ENCODE results near the gene MIPEP.

The MIPEP gene

DNA sequence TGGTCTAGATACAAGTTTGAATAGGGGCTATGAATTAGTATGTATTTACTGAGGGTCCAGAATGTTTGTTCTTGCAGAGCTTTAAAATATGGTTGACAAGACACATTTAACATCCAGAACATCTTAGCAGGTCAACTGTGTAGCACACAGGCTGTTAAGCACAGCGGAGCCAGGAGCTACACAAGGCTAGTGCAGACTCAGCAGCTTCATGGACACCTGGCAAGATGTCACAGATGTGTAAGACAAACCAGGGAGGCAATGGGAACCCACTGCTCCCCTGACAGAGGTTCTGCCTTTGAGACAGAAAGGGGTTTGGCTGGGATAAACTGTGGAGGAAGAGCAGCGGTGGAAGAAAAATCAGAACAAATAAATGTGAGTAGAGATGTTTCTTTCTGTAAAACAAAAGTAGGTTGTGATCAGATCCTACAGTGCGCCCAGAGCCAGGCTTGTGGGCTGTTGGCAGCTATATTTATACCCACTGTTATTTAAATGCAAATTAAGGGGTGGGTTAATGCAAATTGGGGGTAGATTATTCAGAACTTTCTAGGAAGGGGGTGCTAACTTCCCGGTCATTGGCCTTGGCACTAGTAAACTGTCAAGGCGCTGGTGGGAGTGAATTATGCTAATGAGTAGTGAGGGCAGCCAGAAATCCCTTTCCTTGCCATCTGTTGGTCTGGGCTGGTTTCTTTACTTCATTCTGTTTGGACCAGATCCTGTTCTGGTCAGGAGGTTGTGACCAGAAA, 33.0 kb downstream of the MIPEP start:
- no peak for DNase-seq (ENCODE audit: low read depth, low spot score)
- no peak overlapping the region for H3K27ac ChIP-seq

DNA sequence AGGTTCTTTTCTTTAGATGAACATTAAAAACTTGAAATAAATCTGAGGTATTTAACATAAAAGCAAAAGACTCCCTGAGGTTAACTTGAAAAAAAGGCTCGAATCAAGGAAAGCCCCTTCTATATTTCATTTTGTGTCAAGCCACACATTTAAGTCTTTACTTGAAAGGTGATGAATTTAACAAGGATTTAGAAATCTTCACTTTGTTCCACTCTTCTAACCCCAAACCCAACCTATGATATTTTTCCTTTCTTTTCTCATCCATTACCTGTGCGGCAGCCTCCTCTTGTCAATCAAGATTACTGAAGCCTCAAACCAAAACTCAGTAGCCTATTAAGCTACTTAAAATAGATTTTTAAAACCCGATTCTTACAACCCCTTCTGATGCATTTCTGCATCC, 33.8 kb downstream of the MIPEP start:
- no peak for DNase-seq (ENCODE audit: low read depth, low spot score)
- no peak overlapping the region for H3K27ac ChIP-seq

DNA sequence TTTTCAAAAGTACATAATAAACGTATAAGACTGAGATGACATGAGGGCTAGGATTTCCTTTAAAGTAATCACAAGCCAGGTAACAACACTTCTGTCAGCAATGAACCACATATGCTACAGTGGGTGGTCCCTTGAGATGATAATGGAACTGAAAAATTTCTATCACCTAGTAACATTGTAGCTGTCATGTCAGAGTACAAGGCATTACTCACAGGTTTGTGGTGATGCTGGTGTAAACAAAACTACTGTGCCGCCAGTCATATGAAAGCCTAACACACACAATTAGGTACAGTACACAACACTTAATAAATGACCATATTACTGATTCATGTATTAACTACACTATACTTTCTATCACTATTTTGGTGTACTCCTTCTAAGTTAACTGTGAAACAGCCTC, 36.8 kb downstream of the MIPEP start:
- H3K27ac ChIP-seq: no peak overlapping the region
- no peak for DNase-seq (ENCODE audit: low read depth, low spot score)

DNA sequence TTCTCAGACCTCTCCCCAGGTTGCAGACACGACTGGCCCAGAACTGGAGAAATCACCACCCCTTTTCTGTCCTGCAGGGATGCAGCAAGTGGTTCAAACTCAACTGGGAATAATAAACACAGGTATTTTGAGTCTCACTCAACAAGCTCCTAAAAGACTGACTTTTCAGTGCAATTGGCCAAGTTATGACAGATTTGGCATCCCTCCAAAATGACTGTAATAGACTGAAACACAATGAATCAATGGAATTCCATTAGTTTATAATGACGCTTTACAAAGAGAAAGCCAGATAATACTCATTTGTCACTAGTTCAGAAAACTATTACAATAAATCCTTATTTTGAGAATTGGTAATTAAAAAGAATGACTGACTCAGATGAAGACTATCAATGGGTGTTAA, 38.1 kb downstream of the MIPEP start:
- no peak for DNase-seq (ENCODE audit: low read depth, low spot score)
- H3K27ac ChIP-seq: no peak overlapping the region

DNA sequence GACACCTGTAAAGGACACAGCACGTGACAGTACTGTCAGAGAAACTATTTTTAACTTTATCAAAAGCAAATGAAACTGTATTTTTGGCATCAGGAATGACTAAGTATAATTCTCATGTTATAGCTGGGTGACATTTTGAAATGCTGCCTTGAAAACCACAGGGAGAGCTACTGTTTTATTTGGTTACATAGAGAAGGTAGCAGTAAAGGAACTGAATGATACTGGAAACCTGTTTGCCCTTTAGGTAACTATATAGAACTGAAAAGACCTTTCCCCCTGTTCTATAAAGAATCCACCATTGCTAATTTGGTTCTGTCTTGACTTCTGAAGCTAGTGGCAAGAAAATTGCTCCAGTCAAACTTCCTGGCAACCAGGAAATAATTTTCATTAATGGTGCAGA, 39.1 kb downstream of the MIPEP start:
- no peak for DNase-seq (ENCODE audit: low read depth, low spot score)
- H3K27ac ChIP-seq: no peak overlapping the region

DNA sequence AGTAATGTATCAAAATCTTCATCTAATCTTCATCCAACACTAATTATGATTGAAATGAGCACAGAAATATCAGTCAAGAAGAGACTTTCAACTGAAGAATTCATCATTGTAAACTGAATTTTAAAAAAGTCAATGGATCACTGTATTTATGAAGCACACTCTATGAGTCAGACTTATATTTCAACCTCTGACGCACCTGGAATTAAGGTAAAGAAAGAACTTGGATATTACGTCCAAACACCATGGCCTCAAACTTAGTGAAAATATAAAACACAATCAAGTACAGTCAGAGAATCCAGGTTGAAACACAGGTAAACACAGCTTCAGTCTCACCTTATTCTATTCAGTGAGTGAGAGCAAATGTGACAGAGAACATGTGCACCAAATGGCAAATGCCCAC, 39.5 kb downstream of the MIPEP start:
- no peak for DNase-seq (ENCODE audit: low read depth, low spot score)
- no peak overlapping the region for H3K27ac ChIP-seq

DNA sequence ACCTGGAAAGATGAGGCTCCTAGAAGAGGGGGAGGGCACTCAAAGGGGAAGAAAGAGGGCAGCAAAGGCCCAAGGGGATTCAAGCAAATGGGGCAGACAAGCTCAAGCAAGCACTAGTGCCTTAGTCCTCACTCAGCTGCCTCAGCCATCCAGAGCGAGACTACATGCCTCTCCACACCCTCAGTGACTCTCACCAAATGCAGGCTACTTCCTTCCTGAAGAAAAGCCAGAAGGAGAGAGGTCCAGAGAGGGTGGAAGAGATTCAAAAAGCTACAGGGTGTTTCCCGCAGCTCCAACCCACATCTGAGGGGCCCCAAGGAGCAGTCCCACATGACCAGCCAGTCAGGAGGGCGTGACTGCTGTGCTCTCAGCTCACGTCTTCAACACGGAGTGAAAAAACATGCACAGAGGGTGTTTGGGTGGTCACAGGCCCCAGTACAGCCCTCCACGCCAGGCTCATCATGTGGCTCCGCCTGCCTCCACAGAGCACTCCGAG, 40.5 kb downstream of the MIPEP start:
- H3K27ac ChIP-seq: no peak overlapping the region
- DNase-seq (ENCODE audit: low read depth, low spot score): no peak

DNA sequence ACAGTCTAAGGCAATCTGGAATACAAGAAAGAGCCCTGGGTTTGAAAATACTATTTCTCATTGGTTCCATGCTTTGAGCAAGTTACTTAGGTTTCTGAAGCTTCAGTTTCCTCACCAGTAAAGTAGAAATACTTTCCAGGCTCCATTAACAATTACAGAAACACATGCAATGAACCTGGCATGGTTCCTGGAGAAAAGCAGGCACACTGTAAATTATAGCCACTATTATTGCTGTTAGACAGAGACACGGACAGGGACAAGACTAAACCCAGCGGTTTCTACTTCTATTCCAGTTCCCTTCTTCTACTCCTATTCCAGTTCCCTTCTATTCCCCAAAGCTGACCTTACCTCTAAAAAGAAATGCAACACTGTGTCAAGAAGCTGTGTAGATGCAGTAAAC, 41.2 kb downstream of the MIPEP start:
- no peak for DNase-seq (ENCODE audit: low read depth, low spot score)
- no peak overlapping the region for H3K27ac ChIP-seq

DNA sequence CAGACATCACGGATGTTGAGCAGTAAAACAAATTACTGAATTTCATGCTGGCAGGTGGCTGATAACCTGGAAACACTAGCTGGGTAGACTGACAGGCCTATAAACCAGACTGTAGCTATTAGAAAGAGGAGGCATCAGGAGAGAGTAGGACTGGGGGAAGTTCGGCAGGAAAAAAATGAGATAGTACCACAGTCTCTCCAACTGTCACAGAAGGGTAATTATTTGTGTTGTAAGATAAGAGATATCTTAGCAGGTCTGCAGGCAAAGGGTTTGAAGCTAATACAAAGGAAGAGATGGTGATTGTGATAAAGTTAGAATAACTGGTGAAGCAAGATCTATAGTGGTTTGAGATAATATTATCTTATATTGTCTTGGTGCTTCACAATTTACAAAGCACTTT, 41.7 kb downstream of the MIPEP start:
- DNase-seq (ENCODE audit: low read depth, low spot score): no peak
- no peak overlapping the region for H3K27ac ChIP-seq

DNA sequence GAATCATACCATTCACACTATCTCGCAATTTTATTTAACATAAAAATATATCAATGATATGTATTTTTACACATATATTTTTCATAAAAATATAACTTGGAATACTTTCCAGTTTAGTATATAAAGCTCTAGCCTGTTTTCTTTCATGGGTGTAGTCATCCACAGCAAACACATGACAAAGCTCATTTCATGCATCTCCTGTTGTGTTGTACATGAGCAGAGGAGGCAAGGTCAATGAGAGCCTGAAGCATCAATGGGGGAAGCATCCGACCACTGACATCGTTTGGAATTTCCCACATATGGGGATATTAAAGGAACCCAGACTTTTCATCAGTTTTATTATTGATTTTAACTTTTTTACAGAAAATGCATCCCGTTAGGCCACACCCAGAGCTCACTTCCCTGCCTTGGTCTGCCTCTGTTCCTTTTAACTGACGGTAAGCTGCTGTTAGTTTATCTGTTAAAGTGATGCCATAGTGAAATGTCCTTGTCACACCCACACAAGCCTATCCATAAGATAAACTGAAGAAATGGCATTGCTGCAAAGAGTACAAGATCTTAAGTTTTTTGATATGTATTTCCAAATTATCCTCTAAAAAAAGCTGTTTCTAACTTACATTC, 44.0 kb downstream of the MIPEP start:
- no peak for DNase-seq (ENCODE audit: low read depth, low spot score)

DNA sequence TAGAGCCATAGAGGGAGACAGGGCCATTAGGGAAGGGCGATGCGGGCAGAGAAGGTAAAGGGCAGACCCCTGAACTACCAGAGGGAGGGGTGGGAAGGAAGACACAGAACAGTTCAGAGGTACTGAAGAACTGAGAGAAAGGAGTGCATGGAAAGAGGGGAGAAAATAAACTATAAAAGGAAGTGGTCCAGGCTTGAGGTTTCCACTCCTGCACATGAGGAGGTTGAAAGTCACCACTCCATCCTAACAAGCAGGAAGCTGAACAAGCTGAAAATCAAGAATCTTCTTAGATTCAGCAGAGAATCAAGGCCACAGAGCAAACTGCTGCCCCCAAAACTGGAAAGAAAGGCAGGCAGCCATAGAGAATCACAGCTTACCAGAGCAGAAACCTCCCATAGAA, 45.1 kb downstream of the MIPEP start:
- no peak for DNase-seq (ENCODE audit: low read depth, low spot score)
- H3K27ac ChIP-seq: no peak overlapping the region

More for the DNA sequence above, 44.0 kb downstream of the MIPEP start:
- no peak overlapping the region for H3K27ac ChIP-seq

DNA sequence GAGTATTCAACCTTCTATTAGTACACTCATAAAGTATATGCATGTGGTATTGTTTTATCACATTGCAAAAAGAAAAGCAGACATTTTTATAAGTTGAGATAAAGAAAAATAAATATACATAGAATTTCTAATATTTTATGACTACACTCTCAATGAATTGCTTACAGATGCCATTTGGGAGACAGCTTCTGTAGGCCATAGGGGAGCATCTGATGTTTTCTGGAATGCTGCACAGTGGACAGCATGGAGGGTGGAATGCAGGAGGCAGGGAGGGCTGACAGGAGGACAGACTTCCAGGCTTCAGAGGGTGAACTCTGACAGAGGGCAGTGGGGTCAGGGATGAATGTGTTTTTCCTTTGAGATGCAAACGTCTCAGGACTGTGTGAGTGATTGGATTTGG, 45.8 kb downstream of the MIPEP start:
- no peak for DNase-seq (ENCODE audit: low read depth, low spot score)
- no peak overlapping the region for H3K27ac ChIP-seq

DNA sequence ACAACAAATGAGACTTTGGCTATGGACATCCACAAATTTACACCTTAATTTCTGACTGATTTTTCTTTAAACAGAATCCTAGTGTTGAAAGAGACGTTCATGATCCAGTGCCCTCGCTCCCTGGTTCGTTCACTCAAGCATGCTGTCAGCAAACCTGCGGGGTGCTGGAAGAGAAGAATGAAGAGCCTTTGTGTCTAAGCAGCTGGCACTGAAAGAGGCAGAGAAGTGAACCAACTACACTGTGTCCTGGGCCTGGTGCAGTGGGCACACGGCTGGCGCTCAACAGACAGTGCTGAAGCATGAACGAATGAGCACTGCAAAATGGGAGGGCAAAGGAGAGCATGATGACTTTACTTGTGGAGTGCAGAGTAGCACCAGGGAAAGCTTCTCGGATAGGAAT, 46.8 kb downstream of the MIPEP start:
- DNase-seq (ENCODE audit: low read depth, low spot score): no peak
- no peak overlapping the region for H3K27ac ChIP-seq

DNA sequence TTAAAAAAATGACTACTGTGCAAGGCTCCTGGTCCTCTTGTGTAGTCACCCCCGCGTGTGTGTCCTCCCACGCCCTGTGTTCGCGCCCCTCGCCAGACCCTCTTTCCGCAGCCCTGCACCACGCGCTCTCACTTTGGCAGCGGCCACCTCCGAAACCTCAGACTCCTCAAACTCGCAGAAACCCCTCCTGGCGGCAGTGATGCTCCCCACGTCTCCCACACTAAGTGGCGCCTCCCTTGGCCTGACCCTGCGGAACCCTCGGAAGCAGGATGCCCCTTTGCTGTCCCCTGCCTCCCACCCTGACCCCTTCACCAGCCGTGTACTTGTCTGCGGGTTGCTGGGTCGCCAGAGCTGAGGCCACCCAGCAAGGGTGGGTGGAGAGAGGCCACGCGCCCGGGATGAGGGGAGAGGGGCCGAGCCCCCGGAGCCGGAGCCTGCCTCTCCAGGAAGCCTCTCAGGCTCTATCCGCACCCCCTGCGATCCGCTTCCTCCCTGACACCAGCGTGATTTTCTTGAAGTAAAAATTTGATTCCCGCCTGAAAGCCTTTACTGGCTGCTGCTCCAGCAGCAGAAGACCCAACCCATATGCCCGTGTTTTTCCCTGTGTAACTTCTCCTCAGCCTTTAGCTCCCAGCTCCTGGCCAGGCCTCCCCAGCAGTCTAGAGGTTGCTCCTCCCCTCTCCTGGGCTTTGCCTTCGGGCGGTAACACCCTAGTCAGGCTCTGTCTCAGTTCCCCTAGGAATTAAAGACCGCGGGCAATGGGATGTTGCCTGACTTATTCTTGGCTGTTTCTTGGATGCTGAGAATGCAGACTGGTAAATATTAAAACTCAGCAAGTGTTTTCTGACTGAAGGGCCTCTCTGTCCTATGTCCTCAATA, 55.2 kb downstream of the MIPEP start:
- H3K27ac ChIP-seq: no peak overlapping the region
- no peak for DNase-seq (ENCODE audit: low read depth, low spot score)

DNA sequence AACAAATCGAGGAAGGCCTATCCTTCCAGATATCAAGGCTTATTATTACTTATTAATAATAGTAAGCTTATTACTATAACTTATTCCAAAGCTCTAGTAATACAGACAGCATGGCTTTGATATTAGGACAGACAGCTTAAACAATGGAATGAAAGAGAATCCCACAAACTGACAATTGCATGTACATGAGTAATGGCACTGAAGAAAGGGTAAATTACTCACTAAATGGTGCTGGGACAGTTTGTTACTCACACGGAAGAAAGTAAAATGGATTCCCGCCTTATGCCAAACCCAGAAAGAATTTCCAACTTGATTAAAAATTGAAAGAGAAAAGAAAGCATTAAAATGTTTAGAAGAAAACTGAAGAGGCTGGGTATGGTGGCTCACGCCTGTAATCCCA, 60.3 kb downstream of the MIPEP start:
- peak overlapping the region; percentile 25 for H3K27ac ChIP-seq
- DNase-seq (ENCODE audit: low read depth, low spot score): peak; percentile 10

DNA sequence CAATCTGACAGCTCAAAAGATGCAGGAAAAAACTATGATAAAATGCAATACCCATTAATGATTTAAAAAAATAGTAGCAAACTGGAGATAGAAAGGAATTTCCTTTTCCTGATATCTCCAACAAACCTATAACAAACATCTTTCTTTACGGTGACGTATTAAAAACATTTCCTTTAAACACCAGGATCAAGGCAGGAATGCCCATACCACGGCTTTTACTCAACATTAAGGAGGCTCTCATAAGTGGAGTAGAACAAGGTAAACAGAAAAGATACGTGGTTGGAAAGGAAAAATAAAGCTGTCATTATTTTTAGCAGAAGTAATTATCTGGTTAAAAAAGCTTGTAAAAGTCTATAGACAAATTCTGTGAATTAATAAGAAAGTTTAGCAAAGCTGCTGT, 61.1 kb downstream of the MIPEP start:
- no peak for DNase-seq (ENCODE audit: low read depth, low spot score)
- no peak overlapping the region for H3K27ac ChIP-seq

DNA sequence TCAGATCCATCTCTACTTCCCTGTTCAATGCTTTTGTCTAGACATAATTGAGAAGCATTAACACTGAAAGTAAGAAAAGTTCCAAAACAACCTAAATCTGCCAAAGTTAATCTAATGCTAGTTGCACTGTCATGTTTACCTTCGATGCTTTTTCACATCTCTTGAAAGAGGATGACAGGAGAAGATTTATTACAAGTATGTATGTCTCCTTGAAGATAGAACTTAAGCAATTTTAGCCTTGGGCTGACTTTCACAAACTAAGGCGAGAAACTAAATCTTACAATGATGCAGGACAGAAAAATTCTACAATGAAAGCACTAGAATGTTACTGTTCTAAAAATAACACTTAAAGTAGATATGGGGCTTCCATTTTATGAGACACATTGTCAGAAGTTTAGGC, 64.0 kb downstream of the MIPEP start:
- no peak overlapping the region for H3K27ac ChIP-seq
- no peak for DNase-seq (ENCODE audit: low read depth, low spot score)

DNA sequence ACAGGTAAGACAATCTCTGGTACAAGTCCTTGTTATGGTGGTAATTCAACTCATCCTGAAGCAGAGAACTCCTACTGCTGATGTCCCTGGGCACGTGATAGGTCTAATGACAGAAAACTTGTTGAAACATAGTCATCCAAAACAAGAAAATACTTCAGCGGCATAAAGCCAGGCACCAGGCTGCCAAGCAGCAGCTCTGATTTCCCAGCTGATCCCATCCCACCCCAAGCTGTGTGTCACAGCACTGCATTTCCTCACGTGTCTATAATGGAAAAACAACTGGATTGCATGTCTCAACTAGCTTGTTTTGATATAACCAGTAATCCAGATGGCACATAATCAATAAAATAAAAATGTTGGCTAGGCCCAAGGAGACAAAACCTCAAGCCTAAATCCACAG, 64.8 kb downstream of the MIPEP start:
- DNase-seq (ENCODE audit: low read depth, low spot score): no peak

DNA sequence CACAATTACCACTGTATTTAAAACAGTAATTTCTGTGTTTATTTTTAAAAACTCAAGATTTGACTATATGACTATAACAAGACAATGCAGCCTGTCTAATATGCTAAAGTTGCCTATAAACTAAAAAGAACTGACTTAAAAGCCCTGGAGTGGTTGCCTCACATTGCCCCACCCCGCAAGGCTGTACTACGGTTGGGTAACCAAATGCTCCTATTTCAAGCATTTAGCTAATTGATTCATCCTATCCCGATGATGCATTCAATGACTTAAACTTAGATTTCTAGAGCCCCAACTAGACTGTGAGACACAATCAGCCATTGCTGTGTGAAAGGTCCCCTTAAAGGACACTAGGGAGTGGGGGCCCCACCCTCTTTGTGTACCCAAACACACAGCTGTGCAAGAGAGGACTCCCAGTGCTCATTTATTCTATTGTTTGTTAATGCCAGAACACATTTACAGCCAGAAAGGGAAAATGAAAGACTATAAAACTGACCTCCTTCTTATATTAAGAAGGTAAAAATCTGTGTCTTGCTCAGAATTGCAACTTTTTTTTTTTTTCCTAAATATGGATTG, 66.9 kb downstream of the MIPEP start:
- DNase-seq (ENCODE audit: low read depth, low spot score): no peak
- no peak overlapping the region for H3K27ac ChIP-seq

More for the DNA sequence above, 64.8 kb downstream of the MIPEP start:
- H3K27ac ChIP-seq: no peak overlapping the region

DNA sequence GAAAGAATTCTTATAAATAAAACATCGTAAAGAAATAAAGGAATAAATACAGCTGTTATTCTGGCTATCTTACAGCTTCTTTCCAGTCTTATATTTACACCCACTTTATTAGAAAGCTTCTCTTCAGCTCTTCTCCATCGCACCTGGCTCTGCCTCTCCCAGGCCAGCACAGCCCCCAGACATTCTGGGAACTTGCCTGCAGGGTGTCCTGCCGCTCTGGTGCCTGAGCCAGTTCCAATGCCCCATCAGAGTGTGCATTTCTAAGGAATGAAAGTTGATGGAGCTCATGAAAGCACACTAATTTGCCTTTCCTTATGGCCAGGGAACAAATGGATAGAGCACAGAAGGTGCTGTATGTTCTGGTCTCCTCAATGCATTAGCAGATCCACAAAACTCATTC, 68.7 kb downstream of the MIPEP start:
- no peak overlapping the region for H3K27ac ChIP-seq
- no peak for DNase-seq (ENCODE audit: low read depth, low spot score)

DNA sequence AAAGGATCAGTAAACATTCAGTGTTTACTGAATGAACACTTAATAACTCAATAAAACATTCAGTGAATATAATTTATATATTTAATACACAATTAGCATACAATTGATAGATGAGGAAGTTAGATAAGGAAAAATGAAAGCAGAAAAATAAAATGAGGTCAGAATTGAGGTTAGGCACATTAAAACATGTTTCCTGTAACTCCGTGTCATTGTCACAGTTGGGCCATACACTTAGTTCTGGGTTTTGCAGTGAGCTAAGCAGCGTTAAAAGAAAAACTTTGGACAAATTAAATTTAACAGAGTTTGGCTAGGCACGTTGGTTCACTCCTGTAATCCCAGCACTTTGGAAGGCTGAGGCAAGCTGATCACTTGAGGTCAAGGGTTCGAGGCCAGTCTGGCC, 71.4 kb downstream of the MIPEP start:
- DNase-seq (ENCODE audit: low read depth, low spot score): no peak
- H3K27ac ChIP-seq: no peak overlapping the region
